Activated naive CD4-positive, alpha-beta T cell treated with anti-CD3 and anti-CD28 coated beads, Interleukin-2, amount 50 U/mL, for 24 hours (primary cell): ENCODE data around the gene ABCA1.

Source experiments
- H3K27ac Mint-ChIP-seq: one replicate; pipeline ENCODE4 v1.8.0; 2021; ENCODE audit warnings: mild to moderate bottlenecking, mixed read lengths
- H3K27me3 Mint-ChIP-seq: one replicate; pipeline ENCODE4 v1.8.0; 2021; ENCODE audit warnings: mixed read lengths
- H3K36me3 Mint-ChIP-seq: one replicate; pipeline ENCODE4 v1.8.0; 2021; ENCODE audit warnings: mixed read lengths
- H3K4me1 Mint-ChIP-seq: one replicate; pipeline ENCODE4 v1.8.0; 2021; ENCODE audit warnings: mixed read lengths
- H3K4me3 Mint-ChIP-seq: one replicate; pipeline ENCODE4 v1.8.0; 2021; ENCODE audit warnings: mild to moderate bottlenecking, mixed read lengths
- H3K9me3 Mint-ChIP-seq: one replicate; pipeline ENCODE4 v1.8.0; 2021; ENCODE audit warnings: mixed read lengths

The ABCA1 gene

GRCh38 chr9:104795082-104795481 lies 132.9 kb downstream of the ABCA1 start:
- Mint-ChIP-seq H3K36me3 (peaks cover 21% of the 10 kb centered on the region), H3K4me3 (no peak overlapping the region), H3K9me3 (no peaks in the 10 kb centered on the region), H3K4me1 (no peaks in the 10 kb centered on the region), H3K27ac (no peak overlapping the region), H3K27me3 (no peaks in the 10 kb centered on the region)

GRCh38 chr9:104794070-104794469 lies 133.9 kb downstream of the ABCA1 start:
- no peak overlapping the region for H3K4me3 Mint-ChIP-seq
- H3K36me3 Mint-ChIP-seq = peaks cover 19% of the 10 kb centered on the region
- H3K4me1 Mint-ChIP-seq = no peaks in the 10 kb centered on the region
- H3K27me3 Mint-ChIP-seq = no peaks in the 10 kb centered on the region
- H3K9me3 Mint-ChIP-seq = no peaks in the 10 kb centered on the region
- no peak overlapping the region for H3K27ac Mint-ChIP-seq

- H3K27me3 Mint-ChIP-seq = no peaks in the 10 kb centered on the region
- H3K4me1 Mint-ChIP-seq = no peaks in the 10 kb centered on the region
- H3K9me3 Mint-ChIP-seq = no peaks in the 10 kb centered on the region
- peaks cover 19% of the 10 kb centered on the region for H3K36me3 Mint-ChIP-seq
- H3K27ac Mint-ChIP-seq = no peak overlapping the region
- H3K4me3 Mint-ChIP-seq = no peak overlapping the region
These were observed 139.7 kb downstream of the ABCA1 start for GRCh38 chr9:104788251-104788650.

- Mint-ChIP-seq H3K9me3 (no peaks in the 10 kb centered on the region), H3K4me1 (no peaks in the 10 kb centered on the region), H3K27me3 (no peaks in the 10 kb centered on the region), H3K4me3 (no peak overlapping the region), H3K27ac (no peak overlapping the region), H3K36me3 (peaks cover 16% of the 10 kb centered on the region)
These were observed 140.5 kb downstream of the ABCA1 start for GRCh38 chr9:104787306-104788015.

- no peak overlapping the region for H3K4me3 Mint-ChIP-seq
- H3K27ac Mint-ChIP-seq = no peak overlapping the region
- H3K4me1 Mint-ChIP-seq = no peaks in the 10 kb centered on the region
- no peaks in the 10 kb centered on the region for H3K27me3 Mint-ChIP-seq
- no peaks in the 10 kb centered on the region for H3K9me3 Mint-ChIP-seq
- H3K36me3 Mint-ChIP-seq = peaks cover 15% of the 10 kb centered on the region
These were observed 141.7 kb downstream of the ABCA1 start for GRCh38 chr9:104786293-104786692.

- no peak overlapping the region for H3K27ac Mint-ChIP-seq
- no peak overlapping the region for H3K4me3 Mint-ChIP-seq
These were observed 143.9 kb downstream of the ABCA1 start for GRCh38 chr9:104784098-104784497.

GRCh38 chr9:104783588-104783987 lies 144.4 kb downstream of the ABCA1 start:
- H3K36me3 Mint-ChIP-seq = peaks cover 12% of the 10 kb centered on the region
- H3K27me3 Mint-ChIP-seq = no peaks in the 10 kb centered on the region
- no peaks in the 10 kb centered on the region for H3K9me3 Mint-ChIP-seq
- no peaks in the 10 kb centered on the region for H3K4me1 Mint-ChIP-seq
- H3K4me3 Mint-ChIP-seq = no peak overlapping the region
- H3K27ac Mint-ChIP-seq = no peak overlapping the region

More at GRCh38 chr9:104784098-104784497, 143.9 kb downstream of the ABCA1 start:
- H3K4me1 Mint-ChIP-seq = no peaks in the 10 kb centered on the region
- H3K9me3 Mint-ChIP-seq = no peaks in the 10 kb centered on the region
- peaks cover 13% of the 10 kb centered on the region for H3K36me3 Mint-ChIP-seq
- no peaks in the 10 kb centered on the region for H3K27me3 Mint-ChIP-seq

- no peaks in the 10 kb centered on the region for H3K9me3 Mint-ChIP-seq
- H3K27ac Mint-ChIP-seq = no peak overlapping the region
- H3K27me3 Mint-ChIP-seq = no peaks in the 10 kb centered on the region
- H3K4me1 Mint-ChIP-seq = no peaks in the 10 kb centered on the region
- no peak overlapping the region for H3K4me3 Mint-ChIP-seq
- H3K36me3 Mint-ChIP-seq = peaks cover 5% of the 10 kb centered on the region
These were observed 147.1 kb downstream of the ABCA1 start for GRCh38 chr9:104780796-104781395.

GRCh38 chr9:104779946-104780535 lies 147.9 kb downstream of the ABCA1 start:
- Mint-ChIP-seq H3K4me3 (no peak overlapping the region), H3K36me3 (peaks cover 3% of the 10 kb centered on the region), H3K27ac (no peak overlapping the region), H3K9me3 (no peaks in the 10 kb centered on the region), H3K4me1 (no peaks in the 10 kb centered on the region), H3K27me3 (no peaks in the 10 kb centered on the region)

GRCh38 chr9:104779334-104779733 lies 148.6 kb downstream of the ABCA1 start:
- no peaks in the 10 kb centered on the region for H3K27me3 Mint-ChIP-seq
- H3K4me3 Mint-ChIP-seq = no peak overlapping the region
- no peak overlapping the region for H3K27ac Mint-ChIP-seq
- H3K36me3 Mint-ChIP-seq = peaks cover 2% of the 10 kb centered on the region
- no peaks in the 10 kb centered on the region for H3K9me3 Mint-ChIP-seq
- no peaks in the 10 kb centered on the region for H3K4me1 Mint-ChIP-seq

- Mint-ChIP-seq H3K27me3 (no peaks in the 10 kb centered on the region), H3K4me3 (no peak overlapping the region), H3K36me3 (peaks cover 1% of the 10 kb centered on the region), H3K9me3 (no peaks in the 10 kb centered on the region), H3K27ac (no peak overlapping the region), H3K4me1 (no peaks in the 10 kb centered on the region)
These were observed 149.2 kb downstream of the ABCA1 start for GRCh38 chr9:104778802-104779201.

- Mint-ChIP-seq H3K4me1 (no peaks in the 10 kb centered on the region), H3K9me3 (no peaks in the 10 kb centered on the region), H3K27ac (no peak overlapping the region), H3K27me3 (no peaks in the 10 kb centered on the region), H3K36me3 (no peaks in the 10 kb centered on the region), H3K4me3 (no peak overlapping the region)
These were observed 151.2 kb downstream of the ABCA1 start for GRCh38 chr9:104776797-104777196.

GRCh38 chr9:104775976-104776375 lies 152.0 kb downstream of the ABCA1 start:
- no peak overlapping the region for H3K4me3 Mint-ChIP-seq
- H3K4me1 Mint-ChIP-seq = no peaks in the 10 kb centered on the region
- H3K9me3 Mint-ChIP-seq = no peaks in the 10 kb centered on the region
- H3K36me3 Mint-ChIP-seq = no peaks in the 10 kb centered on the region
- no peaks in the 10 kb centered on the region for H3K27me3 Mint-ChIP-seq
- H3K27ac Mint-ChIP-seq = no peak overlapping the region

- Mint-ChIP-seq H3K27me3 (no peaks in the 10 kb centered on the region), H3K4me3 (no peak overlapping the region), H3K27ac (no peak overlapping the region), H3K36me3 (no peaks in the 10 kb centered on the region), H3K9me3 (no peaks in the 10 kb centered on the region), H3K4me1 (no peaks in the 10 kb centered on the region)
These were observed 152.4 kb downstream of the ABCA1 start for GRCh38 chr9:104775574-104775936.

- Mint-ChIP-seq H3K9me3 (no peaks in the 10 kb centered on the region), H3K27ac (no peak overlapping the region), H3K36me3 (no peaks in the 10 kb centered on the region), H3K4me3 (no peak overlapping the region), H3K4me1 (no peaks in the 10 kb centered on the region), H3K27me3 (no peaks in the 10 kb centered on the region)
These were observed 153.0 kb downstream of the ABCA1 start for GRCh38 chr9:104774831-104775573.

GRCh38 chr9:104774132-104774531 lies 153.8 kb downstream of the ABCA1 start:
- Mint-ChIP-seq H3K4me1 (no peaks in the 10 kb centered on the region), H3K9me3 (no peaks in the 10 kb centered on the region), H3K27me3 (no peaks in the 10 kb centered on the region), H3K27ac (no peak overlapping the region), H3K4me3 (no peak overlapping the region), H3K36me3 (no peaks in the 10 kb centered on the region)
